HG03139 (cell line): ENCODE data around the gene TEC.
"Not testable (repeated sequence)": the region's sequence is repeated elsewhere in the genome, so short reads cannot be mapped to it uniquely, and the experiment has no call there.

Source experiments
- ATAC-seq: cut with Tn5 transposase; IDR thresholded peaks from one replicate; pipeline ENCODE4 v1.9.1; 2021; ENCODE audit not compliant: unreplicated experiment

Gene TEC

GRCh38 chr4:48169636-48170035, 100.0 kb downstream of the TEC start:
- ATAC-seq = no peak

GRCh38 chr4:48167538-48168263, 101.9 kb downstream of the TEC start:
- no peak for ATAC-seq

GRCh38 chr4:48164561-48164960, 105.1 kb downstream of the TEC start:
- ATAC-seq = not testable (repeated sequence)

GRCh38 chr4:48163746-48164145, 105.9 kb downstream of the TEC start:
- no peak for ATAC-seq

- no peak for ATAC-seq
Observed at GRCh38 chr4:48162162-48162561, 107.5 kb downstream of the TEC start.

GRCh38 chr4:48157271-48157670, 112.4 kb downstream of the TEC start:
- no peak for ATAC-seq

GRCh38 chr4:48156423-48156822, 113.2 kb downstream of the TEC start:
- no peak for ATAC-seq

- no peak for ATAC-seq
Observed at GRCh38 chr4:48153791-48154550, 115.7 kb downstream of the TEC start.

GRCh38 chr4:48152259-48152658, 117.4 kb downstream of the TEC start:
- no peak for ATAC-seq

- no peak for ATAC-seq
Observed at GRCh38 chr4:48149827-48150370, 119.7 kb downstream of the TEC start.

- no peak for ATAC-seq
Observed at GRCh38 chr4:48147621-48148020, 122.0 kb downstream of the TEC start.

- ATAC-seq = no peak
Observed at GRCh38 chr4:48141048-48141447, 128.6 kb downstream of the TEC start.

GRCh38 chr4:48139691-48140090, 129.9 kb downstream of the TEC start:
- ATAC-seq = no peak

GRCh38 chr4:48138936-48139335, 130.7 kb downstream of the TEC start:
- ATAC-seq = peak; percentile 84

GRCh38 chr4:48138511-48138910, 131.1 kb downstream of the TEC start:
- no peak for ATAC-seq

- no peak for ATAC-seq
Observed at GRCh38 chr4:48137846-48138245, 131.8 kb downstream of the TEC start.

GRCh38 chr4:48134081-48134480, 135.6 kb downstream of the TEC start, which contains the start of gene TXK:
Gene TXK (minus strand): TSS chr4:48134250. CDS start chr4:48134170, 80 bp downstream.
- ATAC-seq = no peak

- ATAC-seq = no peak
Observed at GRCh38 chr4:48133669-48134068, 136.0 kb downstream of the TEC start.

- ATAC-seq = no peak
Observed at GRCh38 chr4:48131736-48132135, 137.9 kb downstream of the TEC start.

- ATAC-seq = no peak
Observed at GRCh38 chr4:48130100-48130499, 139.5 kb downstream of the TEC start.

GRCh38 chr4:48129307-48130014, 140.2 kb downstream of the TEC start:
- ATAC-seq = no peak
